Thyroid gland (tissue), 4 donors: ENCODE data around the gene RFC3.

Experiments
- POLR2A ChIP-seq, 2 donors: fragments of 450-650 bp; IDR thresholded peaks; one replicate each; pipeline ENCODE4 v1.6.1; 2017; ENCODE audit warnings: antibody characterized with exemption in 2 of 2, mild to moderate bottlenecking in 2 of 2, moderate library complexity in 1 of 2
- TF ChIP-seq, protein P1 (sequence below), 6 experiments: fragments of 200-600 bp in 3 of 6; fragments of 450-650 bp in 3 of 6; sonication (generic) in 3 of 6; IDR thresholded peaks; one replicate each; pipeline ENCODE4 v1.5.1; 2016 to 2019; ENCODE audit warnings: antibody characterized with exemption in 6 of 6, mild to moderate bottlenecking in 2 of 6, inconsistent platforms in 1 of 6, moderate library complexity in 1 of 6

DNA sequence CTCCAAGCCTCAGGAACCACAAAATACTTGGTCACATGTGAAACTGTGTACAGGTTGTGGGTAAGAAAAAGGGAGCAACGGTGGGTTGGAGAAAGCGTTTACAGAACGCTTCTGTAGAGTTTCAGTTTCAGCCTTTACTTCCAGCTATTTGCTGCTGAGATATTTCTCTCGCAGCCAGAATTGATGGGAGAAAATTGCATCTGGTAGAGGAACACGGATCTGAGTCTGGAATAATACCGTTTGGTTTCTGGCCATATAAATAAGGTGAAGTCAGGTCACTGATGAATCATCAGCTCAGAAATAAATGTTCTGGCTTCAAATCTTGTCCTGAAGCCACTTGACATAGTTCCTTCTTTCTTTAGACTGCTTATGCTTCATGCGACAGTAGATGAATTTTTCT lies 20.3 kb upstream of the RFC3 start:
- TF ChIP-seq, protein P1, sequence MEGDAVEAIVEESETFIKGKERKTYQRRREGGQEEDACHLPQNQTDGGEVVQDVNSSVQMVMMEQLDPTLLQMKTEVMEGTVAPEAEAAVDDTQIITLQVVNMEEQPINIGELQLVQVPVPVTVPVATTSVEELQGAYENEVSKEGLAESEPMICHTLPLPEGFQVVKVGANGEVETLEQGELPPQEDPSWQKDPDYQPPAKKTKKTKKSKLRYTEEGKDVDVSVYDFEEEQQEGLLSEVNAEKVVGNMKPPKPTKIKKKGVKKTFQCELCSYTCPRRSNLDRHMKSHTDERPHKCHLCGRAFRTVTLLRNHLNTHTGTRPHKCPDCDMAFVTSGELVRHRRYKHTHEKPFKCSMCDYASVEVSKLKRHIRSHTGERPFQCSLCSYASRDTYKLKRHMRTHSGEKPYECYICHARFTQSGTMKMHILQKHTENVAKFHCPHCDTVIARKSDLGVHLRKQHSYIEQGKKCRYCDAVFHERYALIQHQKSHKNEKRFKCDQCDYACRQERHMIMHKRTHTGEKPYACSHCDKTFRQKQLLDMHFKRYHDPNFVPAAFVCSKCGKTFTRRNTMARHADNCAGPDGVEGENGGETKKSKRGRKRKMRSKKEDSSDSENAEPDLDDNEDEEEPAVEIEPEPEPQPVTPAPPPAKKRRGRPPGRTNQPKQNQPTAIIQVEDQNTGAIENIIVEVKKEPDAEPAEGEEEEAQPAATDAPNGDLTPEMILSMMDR (IDR thresholded peaks at IDR 0.05) = no peak
- no peak for TF ChIP-seq POLR2A (IDR thresholded peaks at IDR 0.05)
